ENCODE results near the gene SDF2L1. TPM values are rescaled to one million over a fixed set of nuclear protein-coding genes. Genes with fewer than 3 reads are reported as not detected.
"Not testable (repeated sequence)": the region's sequence is repeated elsewhere in the genome, so short reads cannot be mapped to it uniquely, and the experiment has no call there.

SDF2L1 gene
- total and polyA plus RNA-seq, 2 donors (not counting 3 experiments of a cell fraction or from before 2014, with no cell fraction given), result 66.7 to 79.5 TPM

GRCh38 chr22:21636629-21637218 lies 5.4 kb upstream of the SDF2L1 start:
- H3K27me3 ChIP-seq (ENCODE audit: control insufficient read depth in 2 of 2, insufficient read depth in 2 of 2, low read length in 2 of 2), result no peaks in the 10 kb centered on the region
- DNase-seq (ENCODE audit: low read depth, low spot score), result no peak
- no peak overlapping the region for H2AFZ ChIP-seq (ENCODE audit: low read depth, low read length)
- no TSS peak for BruUV-seq (replicated peaks)
- H3K79me2 ChIP-seq (ENCODE audit: control insufficient read depth, insufficient read depth, low read length), result no peaks in the 10 kb centered on the region
- no peaks in the 10 kb centered on the region for H3K9me1 ChIP-seq (replicated peaks; ENCODE audit: control insufficient read depth, extremely low read depth, insufficient read depth, low read length)
- no peaks in the 10 kb centered on the region for H3K9me3 ChIP-seq (replicated peaks; ENCODE audit: control insufficient read depth, insufficient read depth, low read length)
- TF ChIP-seq POLR2A (IDR thresholded peaks at IDR 0.05; ENCODE audit: low read depth, low read length) (no peak), JUN (IDR thresholded peaks at IDR 0.05; ENCODE audit: borderline replicate concordance, insufficient read depth, insufficient read length, low read depth) (no peak), MAX (IDR thresholded peaks at IDR 0.05; ENCODE audit: insufficient read depth, insufficient read length) (no peak), MYC (IDR thresholded peaks at IDR 0.05; ENCODE audit: low read depth, low read length) (no peak), FOS (IDR thresholded peaks at IDR 0.05; ENCODE audit: borderline replicate concordance, insufficient read depth, low read length) (no peak), GATA2 (IDR thresholded peaks at IDR 0.05; ENCODE audit: insufficient read depth, insufficient read length, low read depth, low read length) (no peak), EZH2 (IDR thresholded peaks at IDR 0.05; ENCODE audit: borderline replicate concordance, low read depth, low read length, severe bottlenecking) (no peak), POLR2AphosphoS5 (IDR thresholded peaks at IDR 0.05; ENCODE audit: insufficient read depth, low read depth, low read length) (no peak)
- TF ChIP-seq, protein P1, sequence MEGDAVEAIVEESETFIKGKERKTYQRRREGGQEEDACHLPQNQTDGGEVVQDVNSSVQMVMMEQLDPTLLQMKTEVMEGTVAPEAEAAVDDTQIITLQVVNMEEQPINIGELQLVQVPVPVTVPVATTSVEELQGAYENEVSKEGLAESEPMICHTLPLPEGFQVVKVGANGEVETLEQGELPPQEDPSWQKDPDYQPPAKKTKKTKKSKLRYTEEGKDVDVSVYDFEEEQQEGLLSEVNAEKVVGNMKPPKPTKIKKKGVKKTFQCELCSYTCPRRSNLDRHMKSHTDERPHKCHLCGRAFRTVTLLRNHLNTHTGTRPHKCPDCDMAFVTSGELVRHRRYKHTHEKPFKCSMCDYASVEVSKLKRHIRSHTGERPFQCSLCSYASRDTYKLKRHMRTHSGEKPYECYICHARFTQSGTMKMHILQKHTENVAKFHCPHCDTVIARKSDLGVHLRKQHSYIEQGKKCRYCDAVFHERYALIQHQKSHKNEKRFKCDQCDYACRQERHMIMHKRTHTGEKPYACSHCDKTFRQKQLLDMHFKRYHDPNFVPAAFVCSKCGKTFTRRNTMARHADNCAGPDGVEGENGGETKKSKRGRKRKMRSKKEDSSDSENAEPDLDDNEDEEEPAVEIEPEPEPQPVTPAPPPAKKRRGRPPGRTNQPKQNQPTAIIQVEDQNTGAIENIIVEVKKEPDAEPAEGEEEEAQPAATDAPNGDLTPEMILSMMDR (IDR thresholded peaks at IDR 0.05; ENCODE audit: extremely low read depth in 1 of 2, insufficient read depth in 1 of 2, low read depth in 1 of 2, low read length in 2 of 2), result no peak
- H3K36me3 ChIP-seq (ENCODE audit: control insufficient read depth in 2 of 2, extremely low read depth in 1 of 2, insufficient read depth in 2 of 2, low read length in 2 of 2), result no peaks in the 10 kb centered on the region
- intact Hi-C loops (cut with micrococcal nuclease) (no loop called here), dilution Hi-C loops (cut with MboI; ENCODE audit: extremely low pct_ligation_motif_present, low sequenced_read_pairs) (no loop called here)
- no peaks in the 10 kb centered on the region for H4K20me1 ChIP-seq (replicated peaks; ENCODE audit: control insufficient read depth, extremely low read depth, insufficient read depth, low read length)
- ChIA-PET CTCF (interaction anchor here (0.7 to 1.4 kb wide), 3 partner anchors 10 to 13 kb away, joined by 3 to 4 read pairs (median 4); no protein-coding TSS in a partner anchor), POLR2A (no interaction called here)
- no peak overlapping the region for H3K4me2 ChIP-seq (ENCODE audit: insufficient read depth, low read length)
- H3K4me1 ChIP-seq (ENCODE audit: control insufficient read depth, extremely low read depth, insufficient read depth, low read length), result peaks cover 7% of the 10 kb centered on the region
- no peak overlapping the region for H3K9ac ChIP-seq (replicated peaks; ENCODE audit: extremely low read depth, insufficient read depth, low read length)
- H3K4me3 ChIP-seq (replicated peaks in 1 of 3; ENCODE audit: insufficient read depth in 1 of 3, low read depth in 1 of 3, low read length in 3 of 3), result no peak overlapping the region
- H3K27ac ChIP-seq (ENCODE audit: insufficient read depth, low read depth, low read length), result no peak overlapping the region
- FAIRE-seq, result no peak

- H2AFZ ChIP-seq (ENCODE audit: low read depth, low read length); H3K79me2 ChIP-seq (ENCODE audit: control insufficient read depth, insufficient read depth, low read length); intact Hi-C loops (cut with micrococcal nuclease); H3K4me2 ChIP-seq (ENCODE audit: insufficient read depth, low read length); H3K27me3 ChIP-seq (ENCODE audit: control insufficient read depth in 2 of 2, insufficient read depth in 2 of 2, low read length in 2 of 2); dilution Hi-C loops (cut with MboI; ENCODE audit: extremely low pct_ligation_motif_present, low sequenced_read_pairs); FAIRE-seq; H4K20me1 ChIP-seq (replicated peaks; ENCODE audit: control insufficient read depth, extremely low read depth, insufficient read depth, low read length); BruUV-seq (replicated peaks); H3K9me1 ChIP-seq (replicated peaks; ENCODE audit: control insufficient read depth, extremely low read depth, insufficient read depth, low read length); POLR2A ChIA-PET; H3K27ac ChIP-seq (ENCODE audit: insufficient read depth, low read depth, low read length); DNase-seq (ENCODE audit: low read depth, low spot score); H3K4me1 ChIP-seq (ENCODE audit: control insufficient read depth, extremely low read depth, insufficient read depth, low read length); H3K9ac ChIP-seq (replicated peaks; ENCODE audit: extremely low read depth, insufficient read depth, low read length); H3K36me3 ChIP-seq (ENCODE audit: control insufficient read depth in 2 of 2, extremely low read depth in 1 of 2, insufficient read depth in 2 of 2, low read length in 2 of 2); H3K4me3 ChIP-seq (replicated peaks in 1 of 3; ENCODE audit: insufficient read depth in 1 of 3, low read depth in 1 of 3, low read length in 3 of 3); H3K9me3 ChIP-seq (replicated peaks; ENCODE audit: control insufficient read depth, insufficient read depth, low read length): not testable (repeated sequence)
- CTCF ChIA-PET, result interaction anchor here (1.4 kb wide), 1 partner anchor 9 kb away, joined by 4 read pairs; no protein-coding TSS in a partner anchor
These were observed 4.7 kb upstream of the SDF2L1 start for GRCh38 chr22:21637450-21637849.
